KG1 (cell line): ENCODE data around the gene WAC.

Experiments used
- DNase-seq: peaks from one replicate; lab custom pipeline; 2025; lab: John Stamatoyannopoulos, UW

Gene WAC

DNA sequence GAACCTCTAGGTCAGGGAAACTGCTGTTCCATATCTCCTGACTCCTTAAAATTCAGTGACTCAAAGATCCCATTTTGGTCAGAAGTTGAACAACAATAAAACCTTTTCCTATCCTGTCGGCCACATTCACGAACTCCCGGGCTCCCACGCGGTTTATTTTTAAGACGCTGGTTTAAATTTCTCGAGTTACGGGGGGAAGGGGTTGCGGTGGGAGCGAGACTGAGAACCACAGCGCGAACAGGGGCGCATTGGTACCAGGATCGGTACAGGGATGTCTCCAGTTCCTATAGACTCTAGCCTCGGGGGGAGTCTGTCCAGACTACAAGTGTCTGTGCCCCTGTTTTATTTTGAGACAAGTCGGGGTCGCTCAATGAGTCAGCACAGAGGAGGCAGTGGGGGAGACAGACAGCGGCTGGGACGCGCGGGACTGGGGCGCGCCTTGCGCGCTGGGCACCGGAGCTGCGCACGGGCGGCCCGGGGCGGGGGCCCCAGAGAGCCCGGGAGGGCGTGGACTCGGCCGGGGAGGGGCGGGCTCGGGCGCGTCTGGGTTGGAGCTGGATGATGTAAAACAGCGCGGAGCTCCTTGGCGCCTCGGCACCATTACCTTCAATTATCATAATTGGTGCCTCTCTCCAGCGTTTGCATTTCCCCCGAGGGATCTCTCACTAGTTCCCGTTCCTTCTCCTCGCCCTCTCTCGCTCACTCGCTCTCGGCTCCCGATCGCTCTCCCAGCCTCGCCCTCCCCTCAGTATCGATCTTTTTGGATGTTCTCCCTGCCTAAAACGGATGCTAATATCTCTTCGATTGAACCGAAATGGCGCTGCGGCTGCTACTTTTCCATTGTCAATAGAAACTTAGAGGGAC, 135.7 kb downstream of the WAC start:
- no peak for DNase-seq

DNA sequence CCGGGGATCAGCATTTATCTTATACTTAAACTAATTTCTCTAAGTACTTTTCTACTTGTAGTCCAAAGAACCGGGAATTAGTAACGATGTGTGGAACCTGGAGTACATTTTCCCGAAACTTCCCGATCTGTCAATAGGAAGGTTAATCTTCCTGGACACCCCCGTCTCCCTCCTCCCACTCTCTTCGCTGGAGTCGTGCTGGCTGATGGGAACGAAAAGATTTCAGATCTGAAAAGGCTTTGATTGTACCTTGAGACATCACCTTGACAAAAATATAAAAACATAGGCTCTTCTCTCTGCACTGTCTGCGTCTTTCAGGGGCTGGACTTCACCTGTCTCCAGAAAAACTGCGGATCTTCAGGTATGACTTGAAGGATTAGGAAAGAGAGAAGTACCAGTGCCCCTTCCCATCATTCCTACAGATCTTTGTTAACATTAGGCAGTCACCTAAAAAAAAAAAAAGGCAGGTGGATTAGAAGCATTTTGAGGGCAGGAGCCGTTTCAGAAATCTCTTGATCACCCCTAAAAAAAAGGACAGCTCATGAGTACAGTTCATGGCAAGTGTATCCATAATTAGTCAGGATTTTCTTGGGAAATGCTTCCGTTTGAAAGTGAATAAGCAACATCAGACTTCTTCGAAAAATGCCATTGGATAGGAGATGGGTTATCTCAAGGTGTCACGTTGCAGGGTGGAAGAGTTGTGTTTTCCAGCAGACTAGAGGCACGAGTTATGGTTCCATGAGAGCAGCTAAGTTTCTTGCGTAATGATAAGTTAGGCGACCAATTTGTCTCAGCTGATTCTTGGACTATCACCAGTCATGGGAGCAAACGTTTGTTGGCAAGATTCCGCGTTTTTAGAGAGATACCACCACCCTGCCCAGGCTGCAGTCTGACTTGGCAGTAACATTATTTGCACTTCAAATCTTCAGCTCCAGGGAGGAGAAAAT, 136.6 kb downstream of the WAC start:
- no peak for DNase-seq
